GM19372 (cell line): ENCODE data around the gene ABHD17B.
"Not testable (repeated sequence)": the region's sequence is repeated elsewhere in the genome, so short reads cannot be mapped to it uniquely, and the experiment has no call there.

Experiments used
- ATAC-seq: cut with Tn5 transposase; IDR thresholded peaks from one replicate; pipeline ENCODE4 v1.9.1; 2021; ENCODE audit warnings: mild to moderate bottlenecking, low read depth, moderate library complexity; ENCODE audit not compliant: unreplicated experiment

Gene ABHD17B

GRCh38 chr9:71916834-71917534, 6.0 kb upstream of the ABHD17B start:
- ATAC-seq: no peak

- no peak for ATAC-seq
These were observed 4.5 kb upstream of the ABHD17B start for GRCh38 chr9:71915495-71915894.

GRCh38 chr9:71911908-71912335, 929 bp upstream of the ABHD17B start:
- ATAC-seq: no peak

- peak; percentile 12 for ATAC-seq
These were observed 338 bp downstream of the ABHD17B start for GRCh38 chr9:71910650-71911060.

GRCh38 chr9:71909887-71910649, 925 bp downstream of the ABHD17B start:
- ATAC-seq: peak; percentile 0

GRCh38 chr9:71908825-71909224, 2.2 kb downstream of the ABHD17B start:
- no peak for ATAC-seq

GRCh38 chr9:71904076-71904475, 6.9 kb downstream of the ABHD17B start:
- ATAC-seq: no peak

- no peak for ATAC-seq
These were observed 9.0 kb downstream of the ABHD17B start for GRCh38 chr9:71901695-71902597.

GRCh38 chr9:71898756-71899155, 12.2 kb downstream of the ABHD17B start:
- not testable (repeated sequence) for ATAC-seq

- ATAC-seq: no peak
These were observed 13.4 kb downstream of the ABHD17B start for GRCh38 chr9:71897577-71897976.

- ATAC-seq: no peak
These were observed 14.2 kb downstream of the ABHD17B start for GRCh38 chr9:71896761-71897160.

GRCh38 chr9:71895955-71896354, 15.0 kb downstream of the ABHD17B start:
- ATAC-seq: no peak

- ATAC-seq: peak; percentile 42
These were observed 15.9 kb downstream of the ABHD17B start for GRCh38 chr9:71895117-71895516.

- peak; percentile 42 for ATAC-seq
These were observed 19.3 kb downstream of the ABHD17B start for GRCh38 chr9:71891557-71892189.

- no peak for ATAC-seq
These were observed 20.8 kb downstream of the ABHD17B start for GRCh38 chr9:71890042-71890679.

GRCh38 chr9:71887362-71887761, 23.6 kb downstream of the ABHD17B start:
- no peak for ATAC-seq

GRCh38 chr9:71886541-71886940, 24.5 kb downstream of the ABHD17B start:
- ATAC-seq: no peak

GRCh38 chr9:71886015-71886414, 25.0 kb downstream of the ABHD17B start:
- no peak for ATAC-seq

- ATAC-seq: no peak
These were observed 25.5 kb downstream of the ABHD17B start for GRCh38 chr9:71885467-71885866.

GRCh38 chr9:71884005-71884404, 27.0 kb downstream of the ABHD17B start:
- no peak for ATAC-seq
